Measurements from ENCODE around the gene MTMR11. TPM values are rescaled to one million over a fixed set of nuclear protein-coding genes. Genes with fewer than 3 reads are reported as not detected.

MTMR11 gene
- total and polyA plus RNA-seq, 2 donors (not counting 1 experiment from before 2014, with no cell fraction given), result 0.91 TPM; not detected in 1

DNA sequence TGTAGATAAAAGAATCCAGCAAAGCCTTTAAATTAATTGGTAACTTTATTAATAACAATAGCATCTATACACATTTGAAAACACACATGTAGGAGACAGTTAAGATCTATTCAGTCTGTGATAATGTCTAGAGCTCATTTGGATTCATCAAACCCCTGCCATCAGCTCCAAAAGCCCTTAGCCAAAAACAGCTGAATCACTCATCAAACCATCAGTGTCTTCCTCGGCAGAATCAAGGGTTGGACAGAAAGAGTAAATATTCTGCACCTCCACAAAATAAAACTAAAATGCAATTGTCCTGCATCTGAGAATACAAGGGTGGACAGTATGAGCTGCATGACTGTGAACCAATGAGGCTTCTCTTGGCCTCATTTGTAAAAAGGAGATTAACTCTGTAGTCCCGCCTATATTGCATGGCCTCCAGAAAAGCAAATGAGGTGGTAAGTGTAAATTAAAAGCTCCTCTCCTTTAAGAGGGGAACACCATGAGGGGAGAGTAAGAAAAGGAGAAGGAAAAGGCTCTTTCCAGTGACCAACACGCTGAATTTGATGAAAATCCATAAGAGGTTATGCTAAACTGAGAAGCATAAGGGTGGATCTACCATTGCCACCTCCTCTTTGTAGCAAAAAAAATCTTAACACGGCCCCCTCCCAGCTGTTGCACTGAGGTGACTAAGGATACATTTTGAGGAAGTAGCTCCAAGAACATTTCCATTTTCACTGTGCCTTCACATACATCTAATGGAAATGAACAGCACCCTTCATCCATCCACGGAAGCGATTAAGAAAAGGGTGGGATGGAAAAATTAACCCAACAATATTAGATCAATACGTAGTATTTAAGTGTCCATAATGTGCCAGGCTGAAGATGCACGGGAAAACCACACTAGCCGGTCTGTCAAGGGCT, 52.0 kb downstream of the MTMR11 start:
- ATAC-seq (ENCODE audit: low read depth), result no peak
- Histone ChIP-seq H2AFZ (ENCODE audit: insufficient read depth, low read depth, low read length, poor library complexity, severe bottlenecking) (no peak overlapping the region), H3K27me3 (replicated peaks in 1 of 4; ENCODE audit: control extremely low read depth in 1 of 4, control insufficient read depth in 3 of 4, insufficient read depth in 4 of 4, low read length in 3 of 4) (no peaks in the 10 kb centered on the region), H3K36me3 (replicated peaks in 1 of 2; ENCODE audit: control extremely low read depth in 1 of 2, control insufficient read depth in 1 of 2, extremely low read depth in 1 of 2, insufficient read depth in 2 of 2, low read length in 1 of 2) (peaks cover 0 to 4% of the 10 kb centered on the region in 2 experiments), H3K9me3 (ENCODE audit: control extremely low read depth in 1 of 3, control insufficient read depth in 2 of 3, insufficient read depth in 1 of 3, low read length in 2 of 3) (peaks cover 0 to 5% (median 0%) of the 10 kb centered on the region in 3 donors), H3K4me1 (ENCODE audit: control insufficient read depth in 2 of 2, insufficient read depth in 2 of 2, low read length in 2 of 2) (peaks cover 23 to 33% of the 10 kb centered on the region in 2 donors), H3K79me2 (ENCODE audit: control insufficient read depth, insufficient read depth, low read length) (peaks cover 45% of the 10 kb centered on the region), H4K20me1 (ENCODE audit: control insufficient read depth, insufficient read depth, low read length, poor library complexity, severe bottlenecking) (peaks cover 29% of the 10 kb centered on the region), H3K4me3 (ENCODE audit: control extremely low read depth in 1 of 5, extremely low read depth in 1 of 5, insufficient read depth in 1 of 5, low read depth in 2 of 5, low read length in 4 of 5) (peak overlapping the region; percentile 81 to 97 (median 84)), H3K4me2 (replicated peaks; ENCODE audit: low read depth, low read length, poor library complexity, severe bottlenecking) (peak overlapping the region; percentile 91), H3K9ac (ENCODE audit: low read length) (peak overlapping the region; percentile 83), H3K27ac (ENCODE audit: low read length in 2 of 2) (peak overlapping the region; percentile 86 to 89)
- Mint-ChIP-seq H3K27ac (no peak overlapping the region), H3K9me3 (ENCODE audit: insufficient read depth) (no peaks in the 10 kb centered on the region), H3K4me3 (no peak overlapping the region), H3K27me3 (no peaks in the 10 kb centered on the region), H3K4me1 (peaks cover 12% of the 10 kb centered on the region)
- intact Hi-C loops (cut with micrococcal nuclease), result loop anchor here (2.0 kb wide), 1 partner anchor 14 kb away; the partner anchor contains the start of gene BOLA1
- DNase-seq, result peak; percentile 64
- no CpG with 5 or more reads among the region's 9 CpGs for WGBS (ENCODE audit: insufficient coverage)
- CTCF ChIA-PET, result interaction anchor here (0.9 to 1.3 kb wide), 2 partner anchors 39 to 166 kb away, joined by 5 to 6 read pairs; no protein-coding TSS in a partner anchor
- TF ChIP-seq, protein P1, sequence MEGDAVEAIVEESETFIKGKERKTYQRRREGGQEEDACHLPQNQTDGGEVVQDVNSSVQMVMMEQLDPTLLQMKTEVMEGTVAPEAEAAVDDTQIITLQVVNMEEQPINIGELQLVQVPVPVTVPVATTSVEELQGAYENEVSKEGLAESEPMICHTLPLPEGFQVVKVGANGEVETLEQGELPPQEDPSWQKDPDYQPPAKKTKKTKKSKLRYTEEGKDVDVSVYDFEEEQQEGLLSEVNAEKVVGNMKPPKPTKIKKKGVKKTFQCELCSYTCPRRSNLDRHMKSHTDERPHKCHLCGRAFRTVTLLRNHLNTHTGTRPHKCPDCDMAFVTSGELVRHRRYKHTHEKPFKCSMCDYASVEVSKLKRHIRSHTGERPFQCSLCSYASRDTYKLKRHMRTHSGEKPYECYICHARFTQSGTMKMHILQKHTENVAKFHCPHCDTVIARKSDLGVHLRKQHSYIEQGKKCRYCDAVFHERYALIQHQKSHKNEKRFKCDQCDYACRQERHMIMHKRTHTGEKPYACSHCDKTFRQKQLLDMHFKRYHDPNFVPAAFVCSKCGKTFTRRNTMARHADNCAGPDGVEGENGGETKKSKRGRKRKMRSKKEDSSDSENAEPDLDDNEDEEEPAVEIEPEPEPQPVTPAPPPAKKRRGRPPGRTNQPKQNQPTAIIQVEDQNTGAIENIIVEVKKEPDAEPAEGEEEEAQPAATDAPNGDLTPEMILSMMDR (IDR thresholded peaks at IDR 0.05), result no peak
- no peak for TF ChIP-seq EZH2 (IDR thresholded peaks at IDR 0.05; ENCODE audit: borderline replicate concordance, insufficient read depth, low read depth, low read length, poor library complexity, severe bottlenecking)
- POLR2A ChIA-PET, result interaction anchor here (0.5 to 4.9 kb wide), 4 partner anchors 35 to 1451 kb away, joined by 3 to 51 read pairs (median 16); no protein-coding TSS in a partner anchor
